ENCODE results near the gene ZNF202. TPM values are rescaled to one million over a fixed set of nuclear protein-coding genes. Genes with fewer than 3 reads are reported as not detected.

Gene ZNF202
- total and polyA plus RNA-seq, 2 donors (not counting 1 experiment from before 2014, with no cell fraction given), result 17.0 to 25.1 TPM

DNA sequence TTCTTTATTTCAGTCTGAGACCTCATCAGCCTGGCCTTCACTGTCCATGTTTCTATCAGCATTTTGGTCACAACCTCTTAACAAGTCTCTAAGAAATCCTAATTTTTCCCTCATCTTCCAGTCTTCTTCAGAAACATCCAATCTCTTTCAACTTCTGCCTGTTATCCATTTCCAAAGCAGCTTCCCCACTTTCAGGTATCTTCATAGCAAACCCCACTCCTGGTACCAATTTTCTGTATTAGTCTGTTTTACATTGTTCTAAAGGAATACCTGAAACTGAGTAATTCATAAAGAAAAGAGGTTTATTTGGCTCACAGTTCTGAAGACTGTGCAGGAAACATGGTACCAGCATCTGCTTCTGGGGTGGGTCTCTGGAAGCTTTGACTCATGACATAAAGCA, 21.0 kb upstream of the ZNF202 start:
- no peak for ATAC-seq (ENCODE audit: low read depth)
- no peak overlapping the region for H3K4me3 ChIP-seq (ENCODE audit: control extremely low read depth in 1 of 5, extremely low read depth in 1 of 5, insufficient read depth in 1 of 5, low read depth in 2 of 5, low read length in 4 of 5)
- TF ChIP-seq, protein P1, sequence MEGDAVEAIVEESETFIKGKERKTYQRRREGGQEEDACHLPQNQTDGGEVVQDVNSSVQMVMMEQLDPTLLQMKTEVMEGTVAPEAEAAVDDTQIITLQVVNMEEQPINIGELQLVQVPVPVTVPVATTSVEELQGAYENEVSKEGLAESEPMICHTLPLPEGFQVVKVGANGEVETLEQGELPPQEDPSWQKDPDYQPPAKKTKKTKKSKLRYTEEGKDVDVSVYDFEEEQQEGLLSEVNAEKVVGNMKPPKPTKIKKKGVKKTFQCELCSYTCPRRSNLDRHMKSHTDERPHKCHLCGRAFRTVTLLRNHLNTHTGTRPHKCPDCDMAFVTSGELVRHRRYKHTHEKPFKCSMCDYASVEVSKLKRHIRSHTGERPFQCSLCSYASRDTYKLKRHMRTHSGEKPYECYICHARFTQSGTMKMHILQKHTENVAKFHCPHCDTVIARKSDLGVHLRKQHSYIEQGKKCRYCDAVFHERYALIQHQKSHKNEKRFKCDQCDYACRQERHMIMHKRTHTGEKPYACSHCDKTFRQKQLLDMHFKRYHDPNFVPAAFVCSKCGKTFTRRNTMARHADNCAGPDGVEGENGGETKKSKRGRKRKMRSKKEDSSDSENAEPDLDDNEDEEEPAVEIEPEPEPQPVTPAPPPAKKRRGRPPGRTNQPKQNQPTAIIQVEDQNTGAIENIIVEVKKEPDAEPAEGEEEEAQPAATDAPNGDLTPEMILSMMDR (IDR thresholded peaks at IDR 0.05), result no peak
- TF ChIP-seq EZH2 (IDR thresholded peaks at IDR 0.05; ENCODE audit: borderline replicate concordance, insufficient read depth, low read depth, low read length, poor library complexity, severe bottlenecking), result no peak

DNA sequence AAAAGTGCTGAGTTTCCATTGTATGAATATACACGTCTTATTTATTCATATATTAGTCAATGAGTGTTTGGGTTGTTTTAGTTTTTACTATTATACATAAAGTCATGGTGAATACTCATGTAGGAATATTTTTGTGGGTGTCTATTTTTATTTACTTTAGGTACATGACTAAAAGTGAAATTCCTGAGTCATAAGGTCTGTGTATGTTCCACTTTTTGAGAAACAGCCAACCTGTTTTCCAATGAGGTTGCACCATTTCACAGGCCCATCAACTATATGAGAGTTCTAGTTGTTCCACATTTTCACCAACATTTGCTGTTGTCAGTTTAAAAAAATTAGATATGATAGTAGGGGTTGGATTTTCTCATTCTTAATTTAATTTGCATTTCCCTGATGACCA, 19.4 kb upstream of the ZNF202 start:
- Mint-ChIP-seq H3K4me1 (no peaks in the 10 kb centered on the region), H3K9me3 (ENCODE audit: insufficient read depth) (peaks cover 9% of the 10 kb centered on the region), H3K27me3 (peaks cover 5% of the 10 kb centered on the region), H3K4me3 (no peak overlapping the region), H3K27ac (no peak overlapping the region)
- Histone ChIP-seq H3K4me1 (ENCODE audit: control insufficient read depth in 2 of 2, insufficient read depth in 2 of 2, low read length in 2 of 2) (no peaks in the 10 kb centered on the region), H3K4me2 (replicated peaks; ENCODE audit: low read depth, low read length, poor library complexity, severe bottlenecking) (no peak overlapping the region), H3K27ac (ENCODE audit: low read length in 2 of 2) (no peak overlapping the region), H2AFZ (ENCODE audit: insufficient read depth, low read depth, low read length, poor library complexity, severe bottlenecking) (no peak overlapping the region), H3K9me3 (ENCODE audit: control extremely low read depth in 1 of 3, control insufficient read depth in 2 of 3, insufficient read depth in 1 of 3, low read length in 2 of 3) (peaks cover 4 to 16% (median 9%) of the 10 kb centered on the region in 3 donors), H3K9ac (ENCODE audit: low read length) (no peak overlapping the region), H3K4me3 (ENCODE audit: control extremely low read depth in 1 of 5, extremely low read depth in 1 of 5, insufficient read depth in 1 of 5, low read depth in 2 of 5, low read length in 4 of 5) (no peak overlapping the region), H3K36me3 (replicated peaks in 1 of 2; ENCODE audit: control extremely low read depth in 1 of 2, control insufficient read depth in 1 of 2, extremely low read depth in 1 of 2, insufficient read depth in 2 of 2, low read length in 1 of 2) (no peaks in the 10 kb centered on the region), H4K20me1 (ENCODE audit: control insufficient read depth, insufficient read depth, low read length, poor library complexity, severe bottlenecking) (no peaks in the 10 kb centered on the region), H3K27me3 (replicated peaks in 1 of 4; ENCODE audit: control extremely low read depth in 1 of 4, control insufficient read depth in 3 of 4, insufficient read depth in 4 of 4, low read length in 3 of 4) (peaks cover 0 to 2% (median 0%) of the 10 kb centered on the region in 4 experiments), H3K79me2 (ENCODE audit: control insufficient read depth, insufficient read depth, low read length) (no peaks in the 10 kb centered on the region)
- TF ChIP-seq EZH2 (IDR thresholded peaks at IDR 0.05; ENCODE audit: borderline replicate concordance, insufficient read depth, low read depth, low read length, poor library complexity, severe bottlenecking), result no peak
- TF ChIP-seq, protein P1 (IDR thresholded peaks at IDR 0.05), result no peak
- intact Hi-C loops (cut with micrococcal nuclease), result no loop called here
- POLR2A ChIA-PET, result no interaction called here
- no CpG with 5 or more reads among the region's 1 CpG for WGBS (ENCODE audit: insufficient coverage)
- ATAC-seq (ENCODE audit: low read depth) (no peak), DNase-seq (no peak)
- CTCF ChIA-PET, result no interaction called here

More for the DNA sequence above, 21.0 kb upstream of the ZNF202 start:
- Mint-ChIP-seq H3K27ac (no peak overlapping the region), H3K27me3 (peaks cover 12% of the 10 kb centered on the region), H3K4me1 (no peaks in the 10 kb centered on the region), H3K9me3 (ENCODE audit: insufficient read depth) (peaks cover 9% of the 10 kb centered on the region), H3K4me3 (no peak overlapping the region)
- H3K9ac ChIP-seq (ENCODE audit: low read length), result no peak overlapping the region
- H4K20me1 ChIP-seq (ENCODE audit: control insufficient read depth, insufficient read depth, low read length, poor library complexity, severe bottlenecking), result no peaks in the 10 kb centered on the region
- no peak overlapping the region for H2AFZ ChIP-seq (ENCODE audit: insufficient read depth, low read depth, low read length, poor library complexity, severe bottlenecking)
- H3K4me2 ChIP-seq (replicated peaks; ENCODE audit: low read depth, low read length, poor library complexity, severe bottlenecking), result no peak overlapping the region
- no peak overlapping the region for H3K27ac ChIP-seq (ENCODE audit: low read length in 2 of 2)
- H3K36me3 ChIP-seq (replicated peaks in 1 of 2; ENCODE audit: control extremely low read depth in 1 of 2, control insufficient read depth in 1 of 2, extremely low read depth in 1 of 2, insufficient read depth in 2 of 2, low read length in 1 of 2), result no peaks in the 10 kb centered on the region
- no peak for DNase-seq
- ChIA-PET POLR2A (no interaction called here), CTCF (no interaction called here)
- H3K79me2 ChIP-seq (ENCODE audit: control insufficient read depth, insufficient read depth, low read length), result no peaks in the 10 kb centered on the region
- no peaks in the 10 kb centered on the region for H3K4me1 ChIP-seq (ENCODE audit: control insufficient read depth in 2 of 2, insufficient read depth in 2 of 2, low read length in 2 of 2)
- peaks cover 4 to 16% (median 9%) of the 10 kb centered on the region in 3 donors for H3K9me3 ChIP-seq (ENCODE audit: control extremely low read depth in 1 of 3, control insufficient read depth in 2 of 3, insufficient read depth in 1 of 3, low read length in 2 of 3)
- H3K27me3 ChIP-seq (replicated peaks in 1 of 4; ENCODE audit: control extremely low read depth in 1 of 4, control insufficient read depth in 3 of 4, insufficient read depth in 4 of 4, low read length in 3 of 4), result no peaks in the 10 kb centered on the region
- intact Hi-C loops (cut with micrococcal nuclease), result no loop called here

All from B cell (primary cell).